Stimulated activated CD8-positive, alpha-beta memory T cell treated with anti-CD3 and anti-CD28 coated beads, Interleukin-15, amount 100 ng/mL, for 4 hours (primary cell): ENCODE data around the gene CAP2.
"Not testable (repeated sequence)": the region's sequence is repeated elsewhere in the genome, so short reads cannot be mapped to it uniquely, and the experiment has no call there.

ENCODE experiments used
- DNase-seq, 2 donors: peaks; one replicate each; pipeline ENCODE4 v3.0.0-alpha.2; 2020; ENCODE audit warnings: low read depth in 2 of 2

CAP2 gene

GRCh38 chr6:17439243-17439993 is 46.0 kb downstream of the CAP2 start:
- no peak for DNase-seq

- DNase-seq: not testable (repeated sequence)
These were observed 47.4 kb downstream of the CAP2 start for GRCh38 chr6:17440811-17441210.

GRCh38 chr6:17442196-17442595 is 48.8 kb downstream of the CAP2 start:
- no peak for DNase-seq

GRCh38 chr6:17446713-17447112 is 53.3 kb downstream of the CAP2 start:
- DNase-seq: no peak

GRCh38 chr6:17448165-17448564 is 54.8 kb downstream of the CAP2 start:
- no peak for DNase-seq

- DNase-seq: no peak
These were observed 57.0 kb downstream of the CAP2 start for GRCh38 chr6:17450397-17450796.

GRCh38 chr6:17450832-17451231 is 57.4 kb downstream of the CAP2 start:
- DNase-seq: no peak

- no peak for DNase-seq
These were observed 58.7 kb downstream of the CAP2 start for GRCh38 chr6:17452096-17452495.

- no peak for DNase-seq
These were observed 61.1 kb downstream of the CAP2 start for GRCh38 chr6:17454316-17455005.

- DNase-seq: no peak
These were observed 62.5 kb downstream of the CAP2 start for GRCh38 chr6:17455919-17456318.

- no peak for DNase-seq
These were observed 63.3 kb downstream of the CAP2 start for GRCh38 chr6:17456711-17457110.

GRCh38 chr6:17457405-17457804 is 64.0 kb downstream of the CAP2 start:
- DNase-seq: no peak

GRCh38 chr6:17457956-17458355 is 64.6 kb downstream of the CAP2 start:
- DNase-seq: no peak

GRCh38 chr6:17458966-17459365 is 65.6 kb downstream of the CAP2 start:
- DNase-seq: no peak

- DNase-seq: no peak
These were observed 67.5 kb downstream of the CAP2 start for GRCh38 chr6:17460862-17461261.

GRCh38 chr6:17466147-17466546 is 72.8 kb downstream of the CAP2 start:
- no peak for DNase-seq

- DNase-seq: no peak
These were observed 73.3 kb downstream of the CAP2 start for GRCh38 chr6:17466707-17467106.

- DNase-seq: no peak
These were observed 75.8 kb downstream of the CAP2 start for GRCh38 chr6:17469006-17469832.

GRCh38 chr6:17470202-17470937 is 77.0 kb downstream of the CAP2 start:
- no peak for DNase-seq

- DNase-seq: no peak
These were observed 77.5 kb downstream of the CAP2 start for GRCh38 chr6:17470938-17471327.

GRCh38 chr6:17472653-17473183 is 79.3 kb downstream of the CAP2 start:
- no peak for DNase-seq

- no peak for DNase-seq
These were observed 80.2 kb downstream of the CAP2 start for GRCh38 chr6:17473554-17473953.
